Mesodermal cell (in vitro differentiated cells): ENCODE data around the gene RXYLT1.

Experiments
- H3K27ac ChIP-seq: 2 replicates; pipeline ENCODE4 v1.7.0; 2013; ENCODE audit warnings: mild to moderate bottlenecking, low read depth, low read length, moderate library complexity; ENCODE audit not compliant: severe bottlenecking
- H3K36me3 ChIP-seq: 2 replicates; pipeline ENCODE4 v1.7.1; 2013; ENCODE audit warnings: mild to moderate bottlenecking, low read length, moderate library complexity; ENCODE audit not compliant: control insufficient read depth, insufficient read depth
- H3K4me1 ChIP-seq: one replicate; pipeline ENCODE4 v1.7.1; 2013; ENCODE audit warnings: mild to moderate bottlenecking, low read length; ENCODE audit not compliant: insufficient read depth, control insufficient read depth, poor library complexity, severe bottlenecking
- H3K4me3 ChIP-seq: 2 replicates; pipeline ENCODE4 v1.7.0; 2013; ENCODE audit warnings: low read length, control low read depth, mild to moderate bottlenecking; ENCODE audit not compliant: insufficient read depth, poor library complexity, severe bottlenecking; ENCODE audit errors: extremely low read depth
- H3K9me3 ChIP-seq: 2 replicates; pipeline ENCODE4 v1.7.1; 2013; ENCODE audit warnings: mild to moderate bottlenecking, low read length, moderate library complexity; ENCODE audit not compliant: control insufficient read depth
- WGBS, 2 experiments: methylation state at CpG; one replicate each; pipeline ENCODE4 v1.1.5; 2013; ENCODE audit warnings: missing lambda C conversion rate in 2 of 2; ENCODE audit not compliant: insufficient coverage in 2 of 2; 5-methylcytosine and 5-hydroxymethylcytosine counted together

Gene RXYLT1

DNA sequence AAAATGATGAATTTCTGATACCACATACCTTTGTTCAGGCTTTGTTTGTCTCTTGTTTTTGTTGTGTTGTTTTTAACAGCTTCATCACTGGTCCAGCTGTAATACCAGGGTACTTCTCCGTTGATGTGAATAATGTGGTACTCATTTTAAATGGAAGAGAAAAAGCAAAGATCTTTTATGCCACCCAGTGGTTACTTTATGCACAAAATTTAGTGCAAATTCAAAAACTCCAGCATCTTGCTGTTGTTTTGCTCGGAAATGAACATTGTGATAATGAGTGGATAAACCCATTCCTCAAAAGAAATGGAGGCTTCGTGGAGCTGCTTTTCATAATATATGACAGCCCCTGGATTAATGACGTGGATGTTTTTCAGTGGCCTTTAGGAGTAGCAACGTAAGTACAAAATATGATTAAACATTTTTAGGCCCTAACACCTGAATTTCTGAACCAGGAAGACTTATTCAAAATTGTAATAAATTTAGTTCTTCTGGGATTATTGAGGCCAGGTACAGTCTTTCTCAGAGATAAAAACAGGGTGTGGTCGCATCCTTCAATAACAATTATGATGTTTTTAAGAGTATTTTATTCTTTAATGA, 22.4 kb downstream of the RXYLT1 start:
- 61 to 100% methylated on average over 1 to 3 of the region's 6 CpGs for WGBS, 2 experiments
- Histone ChIP-seq H3K27ac (no peak overlapping the region), H3K9me3 (no peaks in the 10 kb centered on the region), H3K4me1 (no peaks in the 10 kb centered on the region), H3K36me3 (peaks cover 9% of the 10 kb centered on the region), H3K4me3 (no peak overlapping the region)

DNA sequence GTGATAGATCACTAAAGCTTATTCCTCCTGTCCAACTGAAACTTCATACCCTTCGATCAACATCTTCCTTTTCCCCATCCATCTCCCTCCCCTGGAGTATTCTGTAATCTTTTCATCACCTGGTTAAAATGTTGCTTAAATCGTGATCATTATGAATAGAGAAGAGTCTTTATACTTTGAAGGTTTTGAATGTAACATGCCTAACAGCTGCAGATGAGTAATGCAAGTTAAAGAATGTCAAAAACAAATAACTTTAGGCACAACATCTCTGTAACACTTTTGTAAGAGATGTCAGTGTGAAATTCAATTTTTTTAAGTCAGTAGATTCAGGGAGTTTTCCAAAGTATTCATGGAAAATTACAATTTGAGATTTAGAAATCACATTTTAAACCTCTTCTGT, 25.0 kb downstream of the RXYLT1 start:
- WGBS, 2 experiments: no CpG with 5 or more reads among the region's 2 CpGs
- Histone ChIP-seq H3K4me3 (no peak overlapping the region), H3K9me3 (no peaks in the 10 kb centered on the region), H3K27ac (no peak overlapping the region), H3K36me3 (peaks cover 18% of the 10 kb centered on the region), H3K4me1 (no peaks in the 10 kb centered on the region)

DNA sequence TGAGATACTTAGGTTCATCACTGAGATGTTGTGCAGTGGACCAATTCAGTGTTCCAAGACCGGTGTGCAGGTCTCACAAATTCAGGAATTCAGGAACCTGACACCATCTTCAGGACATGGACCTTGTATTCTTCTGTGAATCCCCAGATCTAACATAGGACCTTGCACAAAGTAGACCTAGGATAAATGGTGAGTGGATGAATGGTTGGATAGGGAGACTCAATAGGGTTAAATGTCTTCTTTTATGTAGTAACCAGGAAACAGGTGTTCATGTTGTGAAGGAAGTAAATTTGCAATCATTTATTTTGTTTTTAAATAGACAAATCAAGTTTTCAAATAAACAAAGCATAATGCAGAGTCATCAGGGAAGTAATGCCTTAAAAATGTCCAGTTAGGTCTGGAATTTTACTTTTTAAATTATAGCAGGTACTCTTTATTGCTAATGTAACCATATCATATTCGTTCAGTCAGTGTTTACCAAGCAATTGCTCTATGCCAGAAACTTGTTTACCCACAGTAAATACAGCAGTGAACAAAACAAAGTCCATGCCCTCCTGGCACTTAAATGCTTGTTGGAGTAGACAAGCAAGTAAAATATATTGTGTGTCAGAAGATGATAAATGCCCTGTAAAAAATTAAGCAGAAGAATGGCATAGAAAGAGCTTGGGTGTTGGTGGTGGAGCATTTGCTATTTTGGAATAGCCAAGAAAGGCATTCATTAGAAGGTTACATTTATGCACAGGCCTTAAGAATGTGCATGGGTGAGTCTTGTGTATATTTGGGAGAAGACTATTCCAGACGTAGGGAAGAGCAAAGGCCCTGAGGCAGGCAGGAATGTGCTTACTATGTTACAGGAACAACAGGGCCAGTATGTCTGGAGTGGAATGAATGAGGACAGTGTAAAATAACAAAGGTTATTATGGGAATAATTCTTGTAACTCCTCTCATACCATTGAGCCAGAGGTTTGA, 26.3 kb downstream of the RXYLT1 start:
- H3K9me3 ChIP-seq: no peaks in the 10 kb centered on the region
- H3K27ac ChIP-seq: no peak overlapping the region
- H3K4me1 ChIP-seq: no peaks in the 10 kb centered on the region
- WGBS, 2 experiments: 83 to 89% methylated on average over 2 of the region's 3 CpGs
- peaks cover 18% of the 10 kb centered on the region for H3K36me3 ChIP-seq
- H3K4me3 ChIP-seq: no peak overlapping the region

DNA sequence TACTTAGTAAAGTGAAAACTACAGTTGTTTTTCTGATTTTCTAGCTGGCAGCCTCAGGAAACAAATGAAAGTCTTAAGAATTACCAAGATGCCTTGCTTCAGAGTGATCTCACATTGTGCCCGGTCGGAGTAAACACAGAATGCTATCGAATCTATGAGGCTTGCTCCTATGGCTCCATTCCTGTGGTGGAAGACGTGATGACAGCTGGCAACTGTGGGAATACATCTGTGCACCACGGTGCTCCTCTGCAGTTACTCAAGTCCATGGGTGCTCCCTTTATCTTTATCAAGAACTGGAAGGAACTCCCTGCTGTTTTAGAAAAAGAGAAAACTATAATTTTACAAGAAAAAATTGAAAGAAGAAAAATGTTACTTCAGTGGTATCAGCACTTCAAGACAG, 28.9 kb downstream of the RXYLT1 start:
- Histone ChIP-seq H3K4me1 (no peaks in the 10 kb centered on the region), H3K4me3 (no peak overlapping the region), H3K9me3 (no peaks in the 10 kb centered on the region), H3K36me3 (peaks cover 18% of the 10 kb centered on the region), H3K27ac (no peak overlapping the region)
- 91 to 95% methylated on average over 4 to 5 of the region's 5 CpGs for WGBS, 2 experiments

DNA sequence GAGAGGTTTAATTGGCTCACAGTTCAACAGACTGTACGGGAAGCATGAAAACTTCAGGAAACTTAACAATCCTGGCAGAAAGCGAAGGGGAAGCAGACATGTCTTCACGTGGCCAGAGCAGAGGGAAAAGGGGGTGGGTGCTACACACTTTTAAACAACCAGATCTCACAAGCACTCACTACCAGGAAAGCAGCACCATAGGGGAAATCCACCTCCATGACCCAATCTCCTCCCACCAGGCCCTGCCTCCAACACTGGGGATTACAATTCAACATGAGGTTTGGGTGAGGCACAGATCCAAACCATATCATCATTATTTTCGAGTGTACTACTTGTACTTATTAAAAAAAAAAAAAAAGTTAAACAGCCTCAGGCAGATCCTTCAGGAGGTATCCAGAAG, 29.9 kb downstream of the RXYLT1 start:
- Histone ChIP-seq H3K4me1 (no peaks in the 10 kb centered on the region), H3K4me3 (no peak overlapping the region), H3K9me3 (no peaks in the 10 kb centered on the region), H3K27ac (no peak overlapping the region), H3K36me3 (peaks cover 18% of the 10 kb centered on the region)
- WGBS, 2 experiments: 88 to 100% methylated on average over 1 of the region's 4 CpGs

DNA sequence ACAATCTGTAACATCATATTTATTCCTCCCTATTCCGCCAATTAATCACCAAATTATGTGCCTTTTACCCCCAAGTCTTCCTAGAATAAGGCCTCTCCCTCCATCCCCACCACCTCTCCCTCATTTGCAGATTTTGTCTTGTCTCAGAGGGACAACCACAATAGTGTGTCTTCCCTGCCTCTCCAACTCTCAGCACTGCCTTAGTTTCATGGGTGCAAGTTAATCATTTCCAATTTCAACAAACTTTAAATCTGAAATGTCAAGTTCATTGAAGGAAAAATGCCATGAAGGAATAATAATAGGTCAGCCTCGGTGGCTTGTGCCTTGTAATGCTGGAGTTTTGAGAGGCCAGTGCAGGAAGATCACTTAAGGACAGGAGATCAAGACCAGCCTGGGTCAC, 31.6 kb downstream of the RXYLT1 start:
- Histone ChIP-seq H3K9me3 (no peaks in the 10 kb centered on the region), H3K4me1 (no peaks in the 10 kb centered on the region), H3K27ac (no peak overlapping the region), H3K4me3 (no peak overlapping the region), H3K36me3 (peaks cover 9% of the 10 kb centered on the region)
- 82 to 93% methylated on average over 1 to 2 of the region's 2 CpGs for WGBS, 2 experiments

DNA sequence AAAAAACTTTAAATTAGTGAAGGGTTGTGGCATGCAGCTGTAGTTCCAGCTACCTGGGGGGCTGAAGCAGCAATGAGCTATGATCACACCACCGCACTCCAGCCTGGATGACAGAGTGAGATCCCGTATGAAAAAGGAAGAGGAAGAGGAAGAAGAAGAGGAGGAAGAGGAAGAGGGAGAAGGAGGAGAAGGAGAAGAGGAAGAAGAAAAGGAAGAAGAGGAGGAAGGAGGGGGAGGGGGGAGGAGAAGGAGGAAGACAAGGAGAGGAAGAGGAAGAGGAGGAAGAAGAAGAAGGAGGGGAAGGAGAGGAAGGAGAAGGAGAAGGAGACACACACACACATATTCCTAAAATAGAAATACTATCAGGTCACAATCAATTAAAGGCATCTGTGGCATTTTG, 32.0 kb downstream of the RXYLT1 start:
- Histone ChIP-seq H3K4me1 (no peaks in the 10 kb centered on the region), H3K36me3 (peaks cover 9% of the 10 kb centered on the region), H3K9me3 (no peaks in the 10 kb centered on the region), H3K27ac (no peak overlapping the region), H3K4me3 (no peak overlapping the region)
- 100% methylated on average over 2 of the region's 2 CpGs for WGBS, 2 experiments

DNA sequence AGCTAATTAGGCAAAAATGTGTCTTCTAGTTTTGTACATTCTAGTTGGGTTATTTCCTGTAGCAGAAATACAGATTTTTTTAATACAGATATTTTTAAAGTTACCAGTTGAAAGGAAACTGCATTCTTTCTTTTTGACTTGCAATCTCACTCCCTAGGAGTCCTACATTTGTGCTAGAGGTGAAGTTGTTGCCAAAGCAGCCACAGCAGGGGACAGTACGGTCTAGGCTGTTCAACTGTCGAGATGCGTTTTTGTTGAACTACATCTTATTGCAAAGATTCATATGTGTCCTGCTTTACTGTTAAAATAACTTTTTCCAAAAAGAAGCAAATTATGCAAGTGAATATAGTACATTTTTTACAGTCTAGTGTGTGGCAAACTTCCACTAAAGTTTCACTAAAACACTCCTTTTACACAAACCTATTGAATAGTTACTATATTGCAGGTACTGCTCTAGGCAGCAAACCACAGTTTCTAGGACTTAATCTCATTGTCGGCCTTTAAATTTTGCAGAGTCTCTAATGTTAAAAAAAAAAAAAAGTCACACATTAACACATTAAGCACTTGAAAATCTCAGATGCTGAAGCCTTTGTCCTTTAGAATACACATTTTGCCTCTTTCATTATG, 34.5 kb downstream of the RXYLT1 start:
- no peak overlapping the region for H3K4me3 ChIP-seq
- 80 to 94% methylated on average over 2 to 3 of the region's 4 CpGs for WGBS, 2 experiments
- no peaks in the 10 kb centered on the region for H3K36me3 ChIP-seq
- no peaks in the 10 kb centered on the region for H3K4me1 ChIP-seq
- H3K27ac ChIP-seq: no peak overlapping the region
- no peaks in the 10 kb centered on the region for H3K9me3 ChIP-seq

DNA sequence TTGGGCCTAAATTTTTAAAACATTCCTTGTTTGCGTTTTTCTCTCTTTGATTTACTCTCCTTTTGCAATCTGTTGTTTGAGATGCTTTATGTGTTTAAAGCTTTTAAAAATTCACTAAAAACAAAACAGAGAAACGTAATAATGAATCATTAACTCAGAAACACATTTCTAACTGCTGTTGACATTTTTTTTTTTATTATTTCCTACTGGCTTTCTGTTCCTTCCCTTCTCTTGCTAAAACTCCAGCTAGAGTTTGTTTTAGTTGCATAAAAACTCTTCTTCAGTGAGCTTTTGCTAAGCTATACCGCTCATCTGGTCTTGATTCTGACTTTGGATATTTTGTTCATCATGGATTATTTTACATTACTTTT, 35.8 kb downstream of the RXYLT1 start:
- no peaks in the 10 kb centered on the region for H3K36me3 ChIP-seq
- no peak overlapping the region for H3K4me3 ChIP-seq
- no peak overlapping the region for H3K27ac ChIP-seq
- no peaks in the 10 kb centered on the region for H3K9me3 ChIP-seq
- H3K4me1 ChIP-seq: no peaks in the 10 kb centered on the region
- WGBS, 2 experiments: 100% methylated on average over 1 of the region's 3 CpGs; no CpG with 5 or more reads in 1 of the 2 experiments

DNA sequence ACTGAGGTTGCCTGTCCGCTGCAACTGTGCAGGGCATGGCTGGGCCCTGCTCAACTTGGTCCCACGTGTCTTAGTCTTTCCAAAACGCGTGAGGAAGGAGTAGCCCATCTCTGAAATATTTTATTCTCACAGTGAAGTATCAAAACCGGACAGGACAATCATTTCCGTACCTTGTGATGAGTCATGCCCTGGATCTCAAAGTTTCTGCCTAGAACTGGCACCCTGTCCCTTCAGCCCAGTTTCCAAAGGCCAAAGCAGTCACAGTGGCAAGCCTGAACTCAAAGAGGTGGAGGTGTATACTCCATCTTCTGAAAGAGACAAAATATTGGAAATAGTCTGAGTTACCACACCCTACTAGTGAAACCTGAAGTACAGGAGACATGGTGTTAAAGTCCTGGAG, 36.3 kb downstream of the RXYLT1 start:
- 84 to 87% methylated on average over 6 of the region's 6 CpGs for WGBS, 2 experiments
- no peaks in the 10 kb centered on the region for H3K36me3 ChIP-seq
- no peak overlapping the region for H3K4me3 ChIP-seq
- no peak overlapping the region for H3K27ac ChIP-seq
- no peaks in the 10 kb centered on the region for H3K9me3 ChIP-seq
- H3K4me1 ChIP-seq: no peaks in the 10 kb centered on the region
